ENCODE measurements around the gene SPDYE1. TPM values are rescaled to one million over a fixed set of nuclear protein-coding genes. Genes with fewer than 3 reads are reported as not detected.

The SPDYE1 gene
- total RNA-seq, 1 experiment from 2014 or later, result not detected

DNA sequence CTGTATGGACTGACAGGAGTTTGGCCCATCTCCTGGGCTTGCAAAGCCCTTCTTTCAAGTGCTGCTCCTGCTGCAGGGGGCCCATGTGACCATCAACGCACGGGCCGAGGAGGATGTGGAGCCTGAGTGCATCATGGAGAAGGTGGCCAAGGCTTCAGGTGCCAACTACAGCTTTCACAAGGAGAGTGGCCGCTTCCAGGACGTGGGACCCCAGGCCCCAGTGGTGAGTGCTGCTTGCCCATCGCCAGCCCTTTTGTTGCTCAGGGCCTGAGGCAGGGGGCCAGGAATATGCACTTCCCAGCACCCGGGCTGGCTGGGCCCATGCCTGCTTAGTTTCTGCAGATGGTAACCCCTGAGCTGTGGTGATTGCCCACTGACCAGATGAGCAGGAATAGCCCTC is 59.0 kb downstream of the SPDYE1 start:
- intact Hi-C loops (cut with micrococcal nuclease; ENCODE audit: unreplicated experiment), result no loop called here
- H3K9me3 ChIP-seq (ENCODE audit: control insufficient read depth, insufficient read depth, low read depth, low read length), result no peaks in the 10 kb centered on the region
- no peaks in the 10 kb centered on the region for H3K27me3 ChIP-seq (ENCODE audit: control insufficient read depth, insufficient read depth, low read length)
- ATAC-seq (no peak), DNase-seq (ENCODE audit: low read depth, low spot score) (no peak)
- CTCF ChIA-PET, result no interaction called here
- H3K4me1 ChIP-seq (ENCODE audit: control insufficient read depth, insufficient read depth, low read length), result no peaks in the 10 kb centered on the region
- H3K4me3 ChIP-seq (ENCODE audit: low read depth in 2 of 2, low read length in 2 of 2), result no peak overlapping the region
- H3K27ac ChIP-seq (ENCODE audit: low read length), result no peak overlapping the region
- POLR2A ChIA-PET, result no interaction called here
- TF ChIP-seq TCF7L2 (IDR thresholded peaks at IDR 0.05; ENCODE audit: low read depth, low read length) (no peak), POLR2AphosphoS5 (IDR thresholded peaks at IDR 0.05; ENCODE audit: low read depth, low read length) (no peak)
- TF ChIP-seq, protein P1, sequence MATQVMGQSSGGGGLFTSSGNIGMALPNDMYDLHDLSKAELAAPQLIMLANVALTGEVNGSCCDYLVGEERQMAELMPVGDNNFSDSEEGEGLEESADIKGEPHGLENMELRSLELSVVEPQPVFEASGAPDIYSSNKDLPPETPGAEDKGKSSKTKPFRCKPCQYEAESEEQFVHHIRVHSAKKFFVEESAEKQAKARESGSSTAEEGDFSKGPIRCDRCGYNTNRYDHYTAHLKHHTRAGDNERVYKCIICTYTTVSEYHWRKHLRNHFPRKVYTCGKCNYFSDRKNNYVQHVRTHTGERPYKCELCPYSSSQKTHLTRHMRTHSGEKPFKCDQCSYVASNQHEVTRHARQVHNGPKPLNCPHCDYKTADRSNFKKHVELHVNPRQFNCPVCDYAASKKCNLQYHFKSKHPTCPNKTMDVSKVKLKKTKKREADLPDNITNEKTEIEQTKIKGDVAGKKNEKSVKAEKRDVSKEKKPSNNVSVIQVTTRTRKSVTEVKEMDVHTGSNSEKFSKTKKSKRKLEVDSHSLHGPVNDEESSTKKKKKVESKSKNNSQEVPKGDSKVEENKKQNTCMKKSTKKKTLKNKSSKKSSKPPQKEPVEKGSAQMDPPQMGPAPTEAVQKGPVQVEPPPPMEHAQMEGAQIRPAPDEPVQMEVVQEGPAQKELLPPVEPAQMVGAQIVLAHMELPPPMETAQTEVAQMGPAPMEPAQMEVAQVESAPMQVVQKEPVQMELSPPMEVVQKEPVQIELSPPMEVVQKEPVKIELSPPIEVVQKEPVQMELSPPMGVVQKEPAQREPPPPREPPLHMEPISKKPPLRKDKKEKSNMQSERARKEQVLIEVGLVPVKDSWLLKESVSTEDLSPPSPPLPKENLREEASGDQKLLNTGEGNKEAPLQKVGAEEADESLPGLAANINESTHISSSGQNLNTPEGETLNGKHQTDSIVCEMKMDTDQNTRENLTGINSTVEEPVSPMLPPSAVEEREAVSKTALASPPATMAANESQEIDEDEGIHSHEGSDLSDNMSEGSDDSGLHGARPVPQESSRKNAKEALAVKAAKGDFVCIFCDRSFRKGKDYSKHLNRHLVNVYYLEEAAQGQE (IDR thresholded peaks at IDR 0.05; ENCODE audit: insufficient read depth in 1 of 2, low read depth in 2 of 2, low read length in 1 of 2), result no peak
- TF ChIP-seq, protein P2, sequence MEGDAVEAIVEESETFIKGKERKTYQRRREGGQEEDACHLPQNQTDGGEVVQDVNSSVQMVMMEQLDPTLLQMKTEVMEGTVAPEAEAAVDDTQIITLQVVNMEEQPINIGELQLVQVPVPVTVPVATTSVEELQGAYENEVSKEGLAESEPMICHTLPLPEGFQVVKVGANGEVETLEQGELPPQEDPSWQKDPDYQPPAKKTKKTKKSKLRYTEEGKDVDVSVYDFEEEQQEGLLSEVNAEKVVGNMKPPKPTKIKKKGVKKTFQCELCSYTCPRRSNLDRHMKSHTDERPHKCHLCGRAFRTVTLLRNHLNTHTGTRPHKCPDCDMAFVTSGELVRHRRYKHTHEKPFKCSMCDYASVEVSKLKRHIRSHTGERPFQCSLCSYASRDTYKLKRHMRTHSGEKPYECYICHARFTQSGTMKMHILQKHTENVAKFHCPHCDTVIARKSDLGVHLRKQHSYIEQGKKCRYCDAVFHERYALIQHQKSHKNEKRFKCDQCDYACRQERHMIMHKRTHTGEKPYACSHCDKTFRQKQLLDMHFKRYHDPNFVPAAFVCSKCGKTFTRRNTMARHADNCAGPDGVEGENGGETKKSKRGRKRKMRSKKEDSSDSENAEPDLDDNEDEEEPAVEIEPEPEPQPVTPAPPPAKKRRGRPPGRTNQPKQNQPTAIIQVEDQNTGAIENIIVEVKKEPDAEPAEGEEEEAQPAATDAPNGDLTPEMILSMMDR (IDR thresholded peaks at IDR 0.05), result no peak
- peaks cover 12% of the 10 kb centered on the region; the same call in 1 of the 2 replicates for H3K36me3 ChIP-seq (ENCODE audit: control insufficient read depth, insufficient read depth, low read length)
- BruUV-seq (replicated peaks), result no TSS peak
- in situ Hi-C loops (cut with HindIII; ENCODE audit: low pct_unique_long_range_greater_than_20kb, low sequenced_read_pairs), result no loop called here

DNA sequence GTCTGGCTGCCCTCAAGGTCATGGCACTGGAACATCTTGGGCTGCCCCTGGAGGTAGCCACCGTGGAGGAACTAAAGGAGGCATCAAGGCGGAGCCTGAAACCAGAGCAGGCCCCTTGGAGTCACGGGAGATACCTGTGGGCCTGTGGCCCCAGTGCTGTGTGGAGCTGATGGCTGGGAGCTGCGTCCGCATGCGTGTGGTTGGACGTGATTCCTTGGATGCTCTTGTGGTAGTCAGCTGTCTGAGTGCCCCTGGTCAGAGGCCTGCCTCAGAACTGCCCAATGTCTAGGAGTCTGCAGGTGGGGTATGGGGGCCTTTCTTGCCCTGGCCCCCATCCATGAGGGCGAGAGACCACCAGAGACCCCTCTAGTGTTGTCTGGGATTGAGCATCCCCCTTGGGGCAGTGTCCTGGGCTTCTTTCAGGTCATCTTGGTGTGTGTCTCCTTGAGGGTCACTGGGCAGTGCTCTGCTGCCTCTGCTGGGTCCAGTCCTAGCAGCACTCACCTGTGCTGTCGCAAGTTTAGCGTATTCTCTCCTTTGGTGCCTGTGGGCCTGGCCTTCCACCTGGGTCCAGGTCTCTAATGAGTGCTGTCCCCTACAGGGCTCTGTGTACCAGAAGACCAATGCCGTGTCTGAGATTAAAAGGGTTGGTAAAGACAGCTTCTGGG is 59.6 kb downstream of the SPDYE1 start:
- CTCF ChIA-PET, result no interaction called here
- no peak overlapping the region for H3K4me3 ChIP-seq (ENCODE audit: low read depth in 2 of 2, low read length in 2 of 2)
- intact Hi-C loops (cut with micrococcal nuclease; ENCODE audit: unreplicated experiment), result no loop called here
- no peaks in the 10 kb centered on the region for H3K27me3 ChIP-seq (ENCODE audit: control insufficient read depth, insufficient read depth, low read length)
- DNase-seq (ENCODE audit: low read depth, low spot score), result no peak
- in situ Hi-C loops (cut with HindIII; ENCODE audit: low pct_unique_long_range_greater_than_20kb, low sequenced_read_pairs), result no loop called here
- H3K9me3 ChIP-seq (ENCODE audit: control insufficient read depth, insufficient read depth, low read depth, low read length), result no peaks in the 10 kb centered on the region
- no TSS peak for BruUV-seq (replicated peaks)
- ATAC-seq, result no peak
- H3K4me1 ChIP-seq (ENCODE audit: control insufficient read depth, insufficient read depth, low read length), result no peaks in the 10 kb centered on the region
- POLR2A ChIA-PET, result no interaction called here
- no peak for TF ChIP-seq SIN3A (IDR thresholded peaks at IDR 0.05; ENCODE audit: borderline replicate concordance, insufficient read depth, low read depth, low read length)
- TF ChIP-seq POLR2AphosphoS5 (IDR thresholded peaks at IDR 0.05; ENCODE audit: low read depth, low read length), result no peak
- H3K36me3 ChIP-seq (ENCODE audit: control insufficient read depth, insufficient read depth, low read length), result peaks cover 10% of the 10 kb centered on the region; the same call in 1 of the 2 replicates
- no peak overlapping the region for H3K27ac ChIP-seq (ENCODE audit: low read length)
